ENCODE results near the gene DCST1. TPM values are rescaled to one million over a fixed set of nuclear protein-coding genes. Genes with fewer than 3 reads are reported as not detected.

Gene DCST1
- total and polyA plus RNA-seq, 2 of the 13 experiments (the other 11 are each of a cell fraction or from before 2014, with no cell fraction given): 0.04 TPM; not detected in 1

- TF ChIP-seq ZBTB46 (CRISPR knock-in tag; IDR thresholded peaks at IDR 0.05; ENCODE audit: borderline replicate concordance): peak; percentile 98
- peak; percentile 100 for TF ChIP-seq ZBED4 (CRISPR knock-in tag; IDR thresholded peaks at IDR 0.05; ENCODE audit: borderline replicate concordance)
- TF ChIP-seq SIN3A (IDR thresholded peaks at IDR 0.05; ENCODE audit: borderline replicate concordance, low read depth, low read length): peak; percentile 79
- peak; percentile 82; the same call in 1 of the 2 replicates for TF ChIP-seq ZNF609 (CRISPR knock-in tag; IDR thresholded peaks at IDR 0.05; ENCODE audit: borderline replicate concordance)
- peak; percentile 57; the same call in 1 of the 2 replicates for TF ChIP-seq PITX1 (CRISPR knock-in tag; IDR thresholded peaks at IDR 0.05)
- peak; percentile 68; the same call in 1 of the 2 replicates for TF ChIP-seq ZNF792 (CRISPR knock-in tag; IDR thresholded peaks at IDR 0.05)
- peak; percentile 61; the same call in 1 of the 2 replicates for TF ChIP-seq ZNF350 (CRISPR knock-in tag; IDR thresholded peaks at IDR 0.05; ENCODE audit: borderline replicate concordance, low read depth)
- TF ChIP-seq NR2C2 (CRISPR knock-in tag; IDR thresholded peaks at IDR 0.05; ENCODE audit: borderline replicate concordance): peak; percentile 75
- TF ChIP-seq ZFP37 (CRISPR knock-in tag; IDR thresholded peaks at IDR 0.05; ENCODE audit: borderline replicate concordance): no peak
- peak; percentile 88; the same call in 1 of the 2 replicates for TF ChIP-seq MTF2 (CRISPR knock-in tag; IDR thresholded peaks at IDR 0.05; ENCODE audit: borderline replicate concordance)
- peak; percentile 23; the same call in 1 of the 2 replicates for TF ChIP-seq POLR2AphosphoS2 (IDR thresholded peaks at IDR 0.05; ENCODE audit: low read depth, low read length)
- TF ChIP-seq ZNF672 (CRISPR knock-in tag; IDR thresholded peaks at IDR 0.05): peak; percentile 17
- no peak for TF ChIP-seq ZNF468 (CRISPR knock-in tag; IDR thresholded peaks at IDR 0.05)
- no peak for TF ChIP-seq ZNF577 (CRISPR knock-in tag; IDR thresholded peaks at IDR 0.05; ENCODE audit: borderline replicate concordance, low read depth)
- TF ChIP-seq, protein P1, sequence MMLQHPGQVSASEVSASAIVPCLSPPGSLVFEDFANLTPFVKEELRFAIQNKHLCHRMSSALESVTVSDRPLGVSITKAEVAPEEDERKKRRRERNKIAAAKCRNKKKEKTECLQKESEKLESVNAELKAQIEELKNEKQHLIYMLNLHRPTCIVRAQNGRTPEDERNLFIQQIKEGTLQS (CRISPR knock-in tag; IDR thresholded peaks at IDR 0.05): peak; percentile 81
- peak; percentile 66; the same call in 1 of the 2 replicates for TF ChIP-seq FOXA3 (CRISPR knock-in tag; IDR thresholded peaks at IDR 0.05)
- 0 out of 2 replicates have a peak, but pooled peaks have one; percentile 73 for TF ChIP-seq CHCHD3 (CRISPR knock-in tag; IDR thresholded peaks at IDR 0.05)
These were observed 32.7 kb upstream of the DCST1 start (continued) for GRCh38 chr1:155000726-155001424.
